Kidney (tissue), 14 donors: ENCODE measurements around the gene SORBS1. TPM values are rescaled to one million over a fixed set of nuclear protein-coding genes. Genes with fewer than 3 reads are reported as not detected.

ENCODE experiments used
- DNase-seq, 5 donors: peaks; one replicate each; pipeline ENCODE4 v3.0.0-alpha.2; 2013 to 2020
- FAIRE-seq: peaks from 2 replicates; lab custom pipeline; 2012; peaks lifted over from hg19 to GRCh38; lab: Jason Lieb, UNC
- H3K27ac ChIP-seq, 2 donors: one replicate each; pipeline ENCODE4 v1.7.0; 2013; ENCODE audit warnings: low read depth in 2 of 2, low read length in 2 of 2, inconsistent platforms in 1 of 2
- H3K27me3 ChIP-seq: one replicate; pipeline ENCODE4 v1.7.1; 2013; ENCODE audit warnings: low read length, inconsistent platforms; ENCODE audit not compliant: control insufficient read depth, insufficient read depth
- H3K36me3 ChIP-seq, 3 donors: one replicate each; pipeline versions ENCODE4 v1.7.0 to v1.7.1; 2013; ENCODE audit warnings: low read length in 3 of 3, control low read depth in 1 of 3, inconsistent platforms in 1 of 3; ENCODE audit not compliant: insufficient read depth in 3 of 3, control insufficient read depth in 2 of 3
- H3K4me1 ChIP-seq, 3 donors: one replicate each; pipeline versions ENCODE4 v1.7.0 to v1.7.1; 2013; ENCODE audit warnings: low read length in 3 of 3, inconsistent platforms in 1 of 3, low read depth in 1 of 3; ENCODE audit not compliant: control insufficient read depth in 2 of 3, insufficient read depth in 2 of 3
- H3K4me3 ChIP-seq, 3 donors: one replicate each; pipeline versions ENCODE4 v1.7.0 to v1.8.1; 2013; ENCODE audit warnings: low read length in 3 of 3, control low read depth in 1 of 3, inconsistent platforms in 1 of 3
- H3K9ac ChIP-seq, 3 donors: one replicate each; pipeline versions ENCODE4 v1.7.0 to v1.7.1; 2013; ENCODE audit warnings: low read length in 3 of 3, control low read depth in 1 of 3, inconsistent platforms in 1 of 3
- H3K9me3 ChIP-seq, 3 donors: one replicate each; pipeline versions ENCODE4 v1.7.0 to v1.7.1; 2013; ENCODE audit warnings: low read length in 3 of 3, control low read depth in 1 of 3, inconsistent platforms in 1 of 3; ENCODE audit not compliant: control insufficient read depth in 2 of 3, insufficient read depth in 1 of 3
- CTCF ChIP-seq: IDR thresholded peaks from 3 replicates; pipeline ENCODE4 v1.5.1; 2012; ENCODE audit warnings: mild to moderate bottlenecking, moderate library complexity, borderline replicate concordance; ENCODE audit not compliant: insufficient read depth; ENCODE audit errors: extremely low read depth
- intact Hi-C: fragments of 100-400 bp; cut with DNase I; formaldehyde crosslinking; loops from one replicate; pipeline ENCODE4 v1.11.1; 2022
- polyA plus RNA-seq: library from polyadenylated mRNA; stranded (reverse); fragments of 350-450 nt; fragmentation: Illumina TruSeq; extraction: RNeasy Lipid Tissue Mini Kit (QIAGEN cat#74804); gene quantifications from one replicate; pipeline ENCODE4 v1.2.3, GENCODE V29; 2014; ENCODE audit warnings: low read depth, low replicate concordance; ENCODE audit not compliant: insufficient read depth
- total RNA-seq: library from RNA; stranded (reverse); fragmentation: NEBNext Ultra II Directional; extraction: Animal tissue kit (Norgen Biotek cat#: 25700); gene quantifications from one replicate; pipeline ENCODE4 v1.2.1, GENCODE V29; 2021
- donor health status: control.
- donor health status: control.
- donor health status: control.
- donor health status: control.
- donor health status: control.
- donor health status: DM: yes; HTN: yes; CAD: no.
- donor health status: Normal renal cell carcinoma (clear cell type).

The SORBS1 gene
- total and polyA plus RNA-seq, 2 donors from 2014 or later: 12.2 to 91.7 TPM

GRCh38 chr10:95286707-95287106 lies 274.5 kb downstream of the SORBS1 start:
- Histone ChIP-seq H3K27ac (no peak overlapping the region), H3K4me3 (no peak overlapping the region), H3K9ac (no peak overlapping the region), H3K27me3 (no peaks in the 10 kb centered on the region), H3K4me1 (peaks cover 0 to 5% (median 0%) of the 10 kb centered on the region in 3 donors), H3K9me3 (no peaks in the 10 kb centered on the region), H3K36me3 (no peaks in the 10 kb centered on the region)
- intact Hi-C loops: no loop called here
- TF ChIP-seq CTCF: no peak
- FAIRE-seq: no peak
- DNase-seq: no peak

- no peaks in the 10 kb centered on the region for H3K27me3 ChIP-seq
- no peak for TF ChIP-seq CTCF
- FAIRE-seq (no peak), DNase-seq (no peak)
- no peak overlapping the region for H3K4me3 ChIP-seq
- peaks cover 0 to 5% (median 0%) of the 10 kb centered on the region in 3 donors for H3K4me1 ChIP-seq
- intact Hi-C loops: no loop called here
- no peak overlapping the region for H3K27ac ChIP-seq
- no peaks in the 10 kb centered on the region for H3K36me3 ChIP-seq
- H3K9ac ChIP-seq: no peak overlapping the region
- no peaks in the 10 kb centered on the region for H3K9me3 ChIP-seq
Observed at GRCh38 chr10:95285556-95285955, 275.6 kb downstream of the SORBS1 start.

- Histone ChIP-seq H3K9ac (no peak overlapping the region), H3K4me1 (peaks cover 0 to 5% (median 0%) of the 10 kb centered on the region in 3 donors), H3K36me3 (no peaks in the 10 kb centered on the region), H3K9me3 (no peaks in the 10 kb centered on the region), H3K27ac (no peak overlapping the region), H3K4me3 (no peak overlapping the region), H3K27me3 (no peaks in the 10 kb centered on the region)
- no peak for DNase-seq
- no peak for FAIRE-seq
- intact Hi-C loops: no loop called here
- TF ChIP-seq CTCF: no peak
Observed at GRCh38 chr10:95284807-95285206, 276.4 kb downstream of the SORBS1 start.

GRCh38 chr10:95282107-95282506 lies 279.1 kb downstream of the SORBS1 start:
- DNase-seq: no peak
- intact Hi-C loops: no loop called here
- H3K27me3 ChIP-seq: no peaks in the 10 kb centered on the region
- no peak overlapping the region for H3K27ac ChIP-seq
- peaks cover 0 to 5% (median 2%) of the 10 kb centered on the region in 3 donors for H3K4me1 ChIP-seq
- no peak overlapping the region for H3K4me3 ChIP-seq
- TF ChIP-seq CTCF: no peak
- no peak for FAIRE-seq
- H3K9ac ChIP-seq: peak overlapping the region in 1 of 3 donors; percentile 9
- no peaks in the 10 kb centered on the region for H3K36me3 ChIP-seq
- no peaks in the 10 kb centered on the region for H3K9me3 ChIP-seq
